GM23248 (cell line): Measurements from ENCODE around the gene SLC44A5. TPM values are rescaled to one million over a fixed set of nuclear protein-coding genes. Genes with fewer than 3 reads are reported as not detected.
"Not testable (repeated sequence)": the region's sequence is repeated elsewhere in the genome, so short reads cannot be mapped to it uniquely, and the experiment has no call there.

ENCODE experiments used
- DNase-seq: peaks from one replicate; pipeline ENCODE4 v3.0.0-alpha.2; 2015
- H2AFZ ChIP-seq: fragments of 200-600 bp; sonication (generic); 2 replicates; pipeline ENCODE4 v1.6.1; 2016; ENCODE audit warnings: antibody characterized with exemption
- H3F3A ChIP-seq: fragments of 200-600 bp; sonication (generic); 2 replicates; pipeline ENCODE4 v1.6.1; 2016; ENCODE audit warnings: mild to moderate bottlenecking, antibody characterized with exemption, mixed run types; ENCODE audit not compliant: insufficient read depth
- H3K27ac ChIP-seq: fragments of 200-600 bp; sonication (generic); 2 replicates; pipeline ENCODE4 v1.5.1; 2016; ENCODE audit warnings: mild to moderate bottlenecking
- H3K27me3 ChIP-seq: fragments of 200-600 bp; sonication (generic); replicated peaks from 2 replicates; pipeline ENCODE4 v1.6.1; 2016; ENCODE audit warnings: mild to moderate bottlenecking; ENCODE audit not compliant: insufficient read depth
- H3K36me3 ChIP-seq: fragments of 200-600 bp; sonication (generic); 2 replicates; pipeline ENCODE4 v1.6.1; 2016; ENCODE audit warnings: low read depth, mild to moderate bottlenecking
- H3K4me1 ChIP-seq: fragments of 200-600 bp; sonication (generic); 2 replicates; pipeline ENCODE4 v1.6.1; 2016; ENCODE audit warnings: mild to moderate bottlenecking; ENCODE audit not compliant: insufficient read depth
- H3K4me2 ChIP-seq: fragments of 200-600 bp; sonication (generic); one replicate; pipeline ENCODE4 v1.6.1; 2016; ENCODE audit warnings: mild to moderate bottlenecking; ENCODE audit not compliant: unreplicated experiment
- H3K4me3 ChIP-seq: fragments of 200-600 bp; sonication (generic); 2 replicates; pipeline ENCODE4 v1.5.1; 2016; ENCODE audit warnings: mild to moderate bottlenecking
- H3K79me2 ChIP-seq: fragments of 200-600 bp; sonication (generic); 2 replicates; pipeline ENCODE4 v1.6.1; 2016; ENCODE audit warnings: mild to moderate bottlenecking; ENCODE audit not compliant: insufficient read depth
- H3K9ac ChIP-seq: fragments of 200-600 bp; sonication (generic); 2 replicates; pipeline ENCODE4 v1.6.1; 2016; ENCODE audit warnings: mild to moderate bottlenecking
- H3K9me2 ChIP-seq: fragments of 200-600 bp; sonication (generic); 2 replicates; pipeline ENCODE4 v1.6.1; 2016; ENCODE audit warnings: mixed run types, mild to moderate bottlenecking, moderate library complexity; ENCODE audit not compliant: insufficient read depth
- H3K9me3 ChIP-seq: fragments of 200-600 bp; sonication (generic); one replicate; pipeline ENCODE4 v1.6.1; 2017; ENCODE audit warnings: low read depth
- H4K20me1 ChIP-seq: fragments of 200-600 bp; sonication (generic); 2 replicates; pipeline ENCODE4 v1.6.0; 2016; ENCODE audit not compliant: insufficient read depth
- EZH2 ChIP-seq: fragments of 200-600 bp; sonication (generic); IDR thresholded peaks from 2 replicates; pipeline ENCODE4 v1.6.1; 2018; ENCODE audit warnings: antibody characterized with exemption, mild to moderate bottlenecking; ENCODE audit not compliant: insufficient read depth, poor library complexity, severe bottlenecking
- EZH2phosphoT487 ChIP-seq: fragments of 200-600 bp; sonication (generic); IDR thresholded peaks from 2 replicates; pipeline ENCODE4 v1.6.1; 2018; ENCODE audit warnings: antibody characterized with exemption, moderate library complexity, mild to moderate bottlenecking, low read depth; ENCODE audit not compliant: insufficient read depth
- WGBS, 2 experiments: methylation state at CpG; one replicate each; pipeline ENCODE4 v1.1.6; 2015 to 2017; ENCODE audit warnings: low lambda C conversion rate in 2 of 2, low coverage in 1 of 2; ENCODE audit errors: missing lambda C conversion rate in 2 of 2; 5-methylcytosine and 5-hydroxymethylcytosine counted together
- in situ Hi-C: fragments of 300-500 bp; cut with MboI; formaldehyde crosslinking; loops from 2 replicates; pipeline ENCODE4 v1.15.0; 2020
- polyA plus RNA-seq: library from polyadenylated mRNA; unstranded; fragments of >200 nt; fragmentation: Nextera tagmentation; extraction: Ambion mirVana; gene quantifications from 2 replicates; pipeline ENCODE4 v1.2.1, GENCODE V29; 2016
- total RNA-seq: library from RNA; depleted of rRNA; stranded (reverse); fragments of >200 nt; shearing (Covaris generic); gene quantifications from 2 replicates; pipeline ENCODE4 v1.2.3, GENCODE V29; 2014

Gene SLC44A5
- total and polyA plus RNA-seq, 2 experiments from 2014 or later: not detected

GRCh38 chr1:75415187-75415586 lies 195.7 kb downstream of the SLC44A5 start:
- no peak overlapping the region for H3K9ac ChIP-seq
- no peak overlapping the region for H2AFZ ChIP-seq
- H3F3A ChIP-seq: no peaks in the 10 kb centered on the region
- no peak for DNase-seq
- H4K20me1 ChIP-seq: no peaks in the 10 kb centered on the region
- H3K4me2 ChIP-seq: no peak overlapping the region
- peaks cover under 1% of the 10 kb centered on the region for H3K9me3 ChIP-seq
- H3K4me3 ChIP-seq: no peak overlapping the region
- H3K4me1 ChIP-seq: no peaks in the 10 kb centered on the region
- H3K27ac ChIP-seq: no peak overlapping the region
- 8 to 11% methylated on average over 3 of the region's 3 CpGs for WGBS, 2 experiments
- H3K36me3 ChIP-seq: no peaks in the 10 kb centered on the region
- H3K9me2 ChIP-seq: no peaks in the 10 kb centered on the region
- no peaks in the 10 kb centered on the region for H3K27me3 ChIP-seq
- no peaks in the 10 kb centered on the region for H3K79me2 ChIP-seq
- TF ChIP-seq EZH2: no peak
- in situ Hi-C loops: no loop called here

GRCh38 chr1:75412616-75413015 lies 198.3 kb downstream of the SLC44A5 start:
- H3K79me2 ChIP-seq: no peaks in the 10 kb centered on the region
- no peak overlapping the region for H3K9ac ChIP-seq
- H3F3A ChIP-seq: no peaks in the 10 kb centered on the region
- no peak overlapping the region for H3K27ac ChIP-seq
- WGBS, 2 experiments: 39 to 40% methylated on average over 3 of the region's 3 CpGs
- no peaks in the 10 kb centered on the region for H3K9me3 ChIP-seq
- no peak overlapping the region for H3K4me2 ChIP-seq
- no peaks in the 10 kb centered on the region for H3K4me1 ChIP-seq
- in situ Hi-C loops: no loop called here
- H2AFZ ChIP-seq: no peak overlapping the region
- TF ChIP-seq EZH2: no peak
- no peak for TF ChIP-seq EZH2phosphoT487
- no peaks in the 10 kb centered on the region for H3K36me3 ChIP-seq
- no peaks in the 10 kb centered on the region for H3K27me3 ChIP-seq
- H3K4me3 ChIP-seq: no peak overlapping the region
- no peak for DNase-seq
- H3K9me2 ChIP-seq: no peaks in the 10 kb centered on the region
- H4K20me1 ChIP-seq: no peaks in the 10 kb centered on the region

- H3K4me3 ChIP-seq, H3K9me3 ChIP-seq, DNase-seq, H3K27ac ChIP-seq, H3K36me3 ChIP-seq, H2AFZ ChIP-seq, H3K4me2 ChIP-seq, H3F3A ChIP-seq, H3K4me1 ChIP-seq, H3K9ac ChIP-seq, H3K79me2 ChIP-seq, in situ Hi-C loops, H4K20me1 ChIP-seq, H3K9me2 ChIP-seq, H3K27me3 ChIP-seq: not testable (repeated sequence)
- WGBS, 2 experiments: 0 to 3% methylated on average over 1 of the region's 1 CpG
These were observed 206.2 kb downstream of the SLC44A5 start for GRCh38 chr1:75404681-75405080.

- in situ Hi-C loops, H3K4me3 ChIP-seq, H3K9ac ChIP-seq, H3K9me2 ChIP-seq, H3K9me3 ChIP-seq, H3K36me3 ChIP-seq, H3K4me1 ChIP-seq, H3K4me2 ChIP-seq, H3K79me2 ChIP-seq, H2AFZ ChIP-seq, H3K27me3 ChIP-seq, H4K20me1 ChIP-seq, H3K27ac ChIP-seq, H3F3A ChIP-seq, DNase-seq: not testable (repeated sequence)
- WGBS, 2 experiments: 13 to 17% methylated on average over 5 of the region's 5 CpGs
These were observed 207.7 kb downstream of the SLC44A5 start for GRCh38 chr1:75403147-75403646.

GRCh38 chr1:75400716-75401115 lies 210.2 kb downstream of the SLC44A5 start:
- H3F3A ChIP-seq: no peaks in the 10 kb centered on the region
- H3K79me2 ChIP-seq: no peaks in the 10 kb centered on the region
- H3K4me3 ChIP-seq: no peak overlapping the region
- peaks cover 3% of the 10 kb centered on the region for H3K9me3 ChIP-seq
- WGBS, 2 experiments: 0 to 8% methylated on average over 1 of the region's 1 CpG
- H3K9me2 ChIP-seq: no peaks in the 10 kb centered on the region
- no peak overlapping the region for H3K9ac ChIP-seq
- no peaks in the 10 kb centered on the region for H3K36me3 ChIP-seq
- no peaks in the 10 kb centered on the region for H3K4me1 ChIP-seq
- no peaks in the 10 kb centered on the region for H3K27me3 ChIP-seq
- H2AFZ ChIP-seq: no peak overlapping the region
- in situ Hi-C loops: no loop called here
- no peak overlapping the region for H3K27ac ChIP-seq
- TF ChIP-seq EZH2phosphoT487: no peak
- TF ChIP-seq EZH2: no peak
- H3K4me2 ChIP-seq: no peak overlapping the region
- DNase-seq: no peak
- H4K20me1 ChIP-seq: no peaks in the 10 kb centered on the region
